Mucosa of rectum (tissue), 2 donors: ENCODE measurements around the gene SNAPIN.
"Not testable (repeated sequence)": the region's sequence is repeated elsewhere in the genome, so short reads cannot be mapped to it uniquely, and the experiment has no call there.

Experiments used
- H3K27ac ChIP-seq, 2 donors: one replicate each; pipeline ENCODE4 v1.7.0; 2013; ENCODE audit warnings: inconsistent platforms in 2 of 2, low read depth in 2 of 2, low read length in 2 of 2
- H3K27me3 ChIP-seq, 2 donors: one replicate each; pipeline ENCODE4 v1.7.0; 2013; ENCODE audit warnings: low read length in 2 of 2; ENCODE audit not compliant: control insufficient read depth in 2 of 2, insufficient read depth in 2 of 2
- H3K36me3 ChIP-seq, 2 donors: one replicate each; pipeline ENCODE4 v1.7.0; 2013; ENCODE audit warnings: low read length in 2 of 2; ENCODE audit not compliant: control insufficient read depth in 2 of 2, insufficient read depth in 2 of 2
- H3K4me1 ChIP-seq, 2 donors: one replicate each; pipeline ENCODE4 v1.7.0; 2013; ENCODE audit warnings: low read length in 2 of 2, mild to moderate bottlenecking in 1 of 2; ENCODE audit not compliant: control insufficient read depth in 2 of 2, insufficient read depth in 2 of 2
- H3K4me3 ChIP-seq, 2 donors: one replicate each; pipeline ENCODE4 v1.7.0; 2013; ENCODE audit warnings: low read length in 2 of 2
- H3K9ac ChIP-seq, 2 donors: one replicate each; pipeline ENCODE4 v1.7.0; 2013; ENCODE audit warnings: low read length in 2 of 2, low read depth in 1 of 2, mild to moderate bottlenecking in 1 of 2
- H3K9me3 ChIP-seq, 2 donors: one replicate each; pipeline ENCODE4 v1.7.0; 2013; ENCODE audit warnings: low read length in 2 of 2; ENCODE audit not compliant: control insufficient read depth in 2 of 2
- donor health status: healthy.
- donor health status: Normal muscosa, but diverticular disease.

SNAPIN gene

GRCh38 chr1:153671628-153672353, 13.3 kb downstream of the SNAPIN start:
- Histone ChIP-seq H3K9ac (peak overlapping the region; percentile 71 to 83), H3K36me3 (peaks cover 20 to 22% of the 10 kb centered on the region in 2 donors), H3K27ac (peak overlapping the region; percentile 78 to 88), H3K4me3 (peak overlapping the region; percentile 74 to 77)
- not testable (repeated sequence) for H3K9me3 ChIP-seq, H3K4me1 ChIP-seq, H3K27me3 ChIP-seq

- H3K27ac ChIP-seq = no peak overlapping the region
- peaks cover 4 to 8% of the 10 kb centered on the region in 2 donors for H3K27me3 ChIP-seq
- no peaks in the 10 kb centered on the region for H3K9me3 ChIP-seq
- H3K36me3 ChIP-seq = peaks cover 4 to 6% of the 10 kb centered on the region in 2 donors
- no peak overlapping the region for H3K4me3 ChIP-seq
- H3K9ac ChIP-seq = no peak overlapping the region
- H3K4me1 ChIP-seq = peaks cover 16 to 17% of the 10 kb centered on the region in 2 donors
These were observed 15.0 kb downstream of the SNAPIN start for GRCh38 chr1:153673511-153673910.

GRCh38 chr1:153677718-153678518, 19.4 kb downstream of the SNAPIN start:
- H3K27ac ChIP-seq = no peak overlapping the region
- peaks cover 15 to 39% of the 10 kb centered on the region in 2 donors for H3K27me3 ChIP-seq
- peak overlapping the region; percentile 27 to 64 for H3K4me3 ChIP-seq
- no peaks in the 10 kb centered on the region for H3K9me3 ChIP-seq
- no peaks in the 10 kb centered on the region for H3K36me3 ChIP-seq
- peaks cover 17 to 19% of the 10 kb centered on the region in 2 donors for H3K4me1 ChIP-seq
- peak overlapping the region in 1 of 2 donors; percentile 40 for H3K9ac ChIP-seq

GRCh38 chr1:153678519-153679336, 20.2 kb downstream of the SNAPIN start, which contains the start of gene NPR1:
Gene NPR1 (plus strand): TSS chr1:153678688. CDS start chr1:153679109, 421 bp downstream.
- Histone ChIP-seq H3K36me3 (no peaks in the 10 kb centered on the region), H3K27ac (peak within 1 kb of the TSS in 1 of 2 donors; percentile 16), H3K27me3 (peaks cover 15 to 39% of the 10 kb centered on the region in 2 donors), H3K4me1 (peaks cover 17 to 19% of the 10 kb centered on the region in 2 donors), H3K4me3 (peak within 1 kb of the TSS; percentile 54 to 64), H3K9me3 (no peaks in the 10 kb centered on the region), H3K9ac (peak within 1 kb of the TSS in 1 of 2 donors; percentile 41)

- Histone ChIP-seq H3K4me1 (peaks cover 17 to 19% of the 10 kb centered on the region in 2 donors), H3K9ac (peak overlapping the region in 1 of 2 donors; percentile 41), H3K27ac (peak overlapping the region in 1 of 2 donors; percentile 16), H3K36me3 (no peaks in the 10 kb centered on the region), H3K4me3 (peak overlapping the region; percentile 54 to 64), H3K27me3 (peaks cover 15 to 39% of the 10 kb centered on the region in 2 donors), H3K9me3 (no peaks in the 10 kb centered on the region)
These were observed 21.0 kb downstream of the SNAPIN start for GRCh38 chr1:153679337-153680119.

- Histone ChIP-seq H3K9me3 (no peaks in the 10 kb centered on the region), H3K4me3 (peak overlapping the region; percentile 47 to 54), H3K4me1 (peaks cover 17 to 19% of the 10 kb centered on the region in 2 donors), H3K36me3 (no peaks in the 10 kb centered on the region), H3K9ac (no peak overlapping the region), H3K27ac (no peak overlapping the region), H3K27me3 (peaks cover 15 to 39% of the 10 kb centered on the region in 2 donors)
These were observed 21.6 kb downstream of the SNAPIN start for GRCh38 chr1:153680120-153680403.

- Histone ChIP-seq H3K9ac (no peak overlapping the region), H3K4me3 (no peak overlapping the region), H3K9me3 (no peaks in the 10 kb centered on the region), H3K4me1 (peaks cover 17 to 19% of the 10 kb centered on the region in 2 donors), H3K36me3 (no peaks in the 10 kb centered on the region), H3K27ac (no peak overlapping the region), H3K27me3 (peaks cover 15 to 39% of the 10 kb centered on the region in 2 donors)
These were observed 24.2 kb downstream of the SNAPIN start for GRCh38 chr1:153682730-153683129.

GRCh38 chr1:153683854-153684253, 25.4 kb downstream of the SNAPIN start:
- H3K27me3 ChIP-seq = peaks cover 10 to 27% of the 10 kb centered on the region in 2 donors
- H3K9ac ChIP-seq = no peak overlapping the region
- peaks cover 7 to 9% of the 10 kb centered on the region in 2 donors for H3K4me1 ChIP-seq
- H3K4me3 ChIP-seq = no peak overlapping the region
- no peak overlapping the region for H3K27ac ChIP-seq
- no peaks in the 10 kb centered on the region for H3K9me3 ChIP-seq
- H3K36me3 ChIP-seq = no peaks in the 10 kb centered on the region

GRCh38 chr1:153684892-153685291, 26.4 kb downstream of the SNAPIN start:
- H3K4me3 ChIP-seq = no peak overlapping the region
- no peak overlapping the region for H3K9ac ChIP-seq
- no peaks in the 10 kb centered on the region for H3K36me3 ChIP-seq
- H3K4me1 ChIP-seq = no peaks in the 10 kb centered on the region
- H3K27me3 ChIP-seq = peaks cover 8 to 17% of the 10 kb centered on the region in 2 donors
- no peaks in the 10 kb centered on the region for H3K9me3 ChIP-seq
- no peak overlapping the region for H3K27ac ChIP-seq
